Measurements from ENCODE around the gene HTD2.

HTD2 gene

DNA sequence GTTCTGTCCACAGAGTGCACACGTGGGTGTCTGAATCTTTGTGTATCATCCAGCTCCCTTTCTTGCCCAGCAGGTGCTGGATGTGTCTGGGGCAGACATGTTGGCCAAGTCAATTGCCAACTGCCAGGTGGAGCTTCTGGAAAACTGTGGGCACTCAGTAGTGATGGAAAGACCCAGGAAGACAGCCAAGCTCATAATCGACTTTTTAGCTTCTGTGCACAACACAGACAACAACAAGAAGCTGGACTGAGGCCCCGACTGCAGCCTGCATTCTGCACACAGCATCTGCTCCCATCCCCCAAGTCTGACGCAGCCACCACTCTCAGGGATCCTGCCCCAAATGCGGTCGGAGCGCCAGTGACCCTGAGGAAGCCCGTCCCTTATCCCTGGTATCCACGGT, 12.8 kb upstream of the HTD2 start:
- DNase-seq: no peak

DNA sequence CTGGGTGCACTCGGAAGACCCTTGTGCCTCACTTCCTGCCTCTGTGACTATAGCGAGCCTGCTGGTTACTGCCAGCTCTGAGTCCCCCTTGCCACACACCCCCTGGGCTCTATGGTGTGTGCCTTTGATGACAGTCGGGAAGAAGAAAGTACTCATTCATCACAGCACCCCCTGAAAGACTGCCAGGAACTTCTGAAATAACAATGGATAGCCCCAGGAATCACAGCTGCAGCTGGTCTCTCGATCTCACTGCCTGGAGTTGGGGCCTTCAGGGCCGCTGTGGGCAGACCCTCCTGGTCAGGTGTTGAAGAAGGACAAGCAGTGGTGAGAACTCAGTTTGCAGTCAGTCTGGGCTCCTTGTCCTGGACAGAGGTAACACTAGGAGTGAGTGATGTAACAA, 10.1 kb upstream of the HTD2 start:
- no peak for DNase-seq

DNA sequence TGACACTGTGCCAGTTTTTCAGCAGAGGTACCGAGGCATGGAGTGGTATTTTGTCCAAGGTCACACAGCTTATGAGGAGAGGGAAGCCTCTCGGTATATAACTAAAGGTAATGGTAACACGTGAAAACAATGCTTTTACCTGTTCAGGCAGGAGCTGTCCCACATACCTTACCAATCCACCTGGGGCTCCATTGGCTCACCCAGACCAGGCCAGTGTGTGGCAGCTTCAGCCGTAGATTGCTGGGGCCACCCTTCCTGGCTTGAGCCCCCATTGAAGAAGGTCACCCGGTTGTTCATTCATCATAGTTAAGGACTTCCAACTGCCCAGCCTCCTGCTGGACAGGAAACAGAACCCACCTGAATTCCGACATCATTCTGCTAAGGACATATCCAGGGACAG, 9.5 kb upstream of the HTD2 start:
- DNase-seq: no peak

DNA sequence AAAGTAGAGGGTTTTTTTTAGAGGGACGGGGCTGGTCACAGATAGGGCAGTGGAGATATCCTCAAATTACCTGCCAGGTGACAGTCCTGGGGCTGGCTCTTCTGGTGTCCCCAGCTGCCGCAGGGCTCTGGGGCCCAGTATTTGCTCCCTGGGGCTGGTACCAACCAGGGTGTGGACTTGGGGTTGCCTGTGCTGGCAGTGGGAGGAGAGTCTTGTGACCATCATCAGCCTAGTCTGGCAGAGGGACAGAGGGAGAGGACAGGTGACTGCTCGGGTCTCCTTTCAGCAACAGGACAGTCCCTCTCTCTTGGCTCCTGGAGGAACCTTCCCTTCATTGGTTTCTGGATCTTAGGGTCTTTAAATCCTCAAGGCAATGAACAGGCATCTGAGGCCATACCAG, 8.1 kb upstream of the HTD2 start:
- DNase-seq: no peak

DNA sequence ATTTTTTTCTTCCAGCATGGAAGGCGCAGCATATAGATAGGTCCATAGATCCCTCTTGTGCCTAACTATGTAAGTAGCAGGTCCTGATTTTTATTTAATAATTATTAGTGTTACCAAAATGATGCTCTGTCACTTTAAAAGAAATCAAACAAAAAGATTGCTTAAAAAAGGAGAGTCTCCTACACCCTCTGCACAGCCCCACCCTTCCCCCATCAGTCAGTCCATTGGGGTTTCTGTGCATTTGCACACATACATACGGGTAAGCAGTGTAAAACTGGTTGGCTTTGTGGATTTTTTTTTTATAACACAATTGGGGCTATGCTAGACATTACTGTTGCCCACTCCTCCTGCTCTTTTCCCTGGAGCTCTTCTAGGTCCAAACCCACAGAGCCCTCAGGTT, 7.2 kb upstream of the HTD2 start:
- DNase-seq: no peak

DNA sequence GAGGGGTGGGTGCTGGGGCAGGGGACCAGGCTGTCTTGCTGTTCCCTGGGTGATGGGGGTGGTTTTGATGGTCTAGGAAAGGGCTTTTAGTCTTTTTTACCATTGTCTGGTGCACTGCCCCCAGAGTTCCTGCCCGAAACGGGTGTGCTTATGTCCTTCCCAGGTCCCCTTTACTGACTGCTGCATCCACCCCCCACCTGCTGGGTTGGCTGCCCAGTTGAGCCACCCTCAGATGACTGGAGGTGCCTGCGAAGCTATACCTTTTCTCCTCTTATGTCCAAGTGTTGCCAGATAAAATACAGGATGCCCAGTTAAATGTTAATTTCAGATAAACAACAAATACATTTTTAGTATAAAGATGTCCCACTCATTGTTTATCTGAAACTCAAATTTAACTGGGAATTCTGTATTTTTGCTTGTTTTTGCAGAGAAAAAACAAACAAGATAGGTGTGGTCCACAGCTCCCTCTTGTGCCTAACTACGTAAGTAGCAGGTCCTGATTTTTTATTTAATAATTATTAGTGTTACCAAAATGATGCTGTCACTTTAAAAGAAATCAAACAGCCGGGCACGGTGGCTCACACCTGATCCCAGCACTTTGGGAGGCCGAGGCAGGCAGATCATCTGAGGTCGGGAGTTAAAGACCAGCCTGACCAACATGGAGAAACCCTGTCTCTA, 6.3 kb upstream of the HTD2 start:
- no peak for DNase-seq

DNA sequence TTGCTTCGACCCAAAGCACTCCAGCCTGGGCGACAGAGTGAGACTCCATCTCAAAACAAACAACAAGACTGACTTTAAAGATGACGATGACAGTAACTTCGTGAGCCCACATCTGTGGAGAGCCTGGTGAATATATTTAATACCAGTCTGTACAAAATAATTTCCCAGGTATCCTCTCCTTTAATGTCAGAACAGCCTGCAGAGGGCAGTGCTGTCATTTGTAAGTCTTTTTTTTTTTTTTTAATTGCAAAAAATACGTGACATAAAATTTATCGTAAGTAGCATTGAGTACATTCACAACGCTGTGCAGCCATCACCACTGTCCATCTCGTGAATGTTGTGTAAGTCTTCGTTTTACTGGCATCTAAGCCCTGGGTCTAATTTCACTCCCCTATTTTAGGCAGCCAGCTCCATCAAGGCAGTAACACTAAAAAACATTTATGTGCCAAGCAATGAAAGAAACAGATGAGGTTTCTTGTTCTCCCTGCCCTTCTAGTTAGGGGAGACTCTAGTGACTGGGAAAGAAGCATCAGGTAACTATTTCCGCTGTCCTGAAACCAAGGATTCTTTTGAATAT, 1.4 kb downstream of the HTD2 start:
- DNase-seq: peak; percentile 37

DNA sequence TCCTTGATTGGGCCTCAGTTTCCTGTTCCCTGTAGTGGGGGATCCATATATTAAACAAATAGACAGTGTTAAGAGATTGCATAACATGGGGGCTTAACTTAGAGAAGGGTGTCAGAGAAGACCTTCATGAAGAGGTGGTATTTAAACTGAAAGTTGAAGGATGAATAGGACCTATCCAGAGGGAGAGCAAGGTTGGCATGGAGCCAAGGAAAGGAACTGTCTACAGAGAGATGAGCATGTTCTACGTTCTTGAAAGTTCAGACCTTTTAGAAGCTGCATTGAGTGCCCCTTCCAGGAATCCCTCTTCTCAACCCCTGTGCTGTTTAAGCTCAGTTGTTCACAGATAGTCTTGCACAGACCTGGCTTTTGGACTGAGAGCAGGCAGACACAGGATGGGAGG, 2.4 kb downstream of the HTD2 start:
- DNase-seq: no peak

DNA sequence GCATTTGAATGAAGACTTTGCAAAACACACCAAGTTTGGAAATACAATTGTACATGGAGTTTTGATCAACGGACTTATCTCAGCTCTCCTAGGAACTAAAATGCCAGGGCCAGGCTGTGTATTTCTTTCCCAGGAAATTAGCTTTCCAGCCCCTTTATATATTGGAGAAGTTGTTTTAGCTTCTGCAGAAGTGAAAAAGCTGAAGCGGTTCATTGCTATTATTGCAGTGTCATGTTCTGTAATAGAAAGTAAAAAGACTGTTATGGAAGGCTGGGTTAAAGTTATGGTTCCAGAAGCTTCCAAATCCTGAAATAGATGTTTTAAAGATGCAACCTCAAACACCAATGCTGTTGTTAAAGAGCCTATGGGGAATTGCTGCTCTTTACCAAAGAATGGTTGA, 11.5 kb downstream of the HTD2 start:
- no peak for DNase-seq

DNA sequence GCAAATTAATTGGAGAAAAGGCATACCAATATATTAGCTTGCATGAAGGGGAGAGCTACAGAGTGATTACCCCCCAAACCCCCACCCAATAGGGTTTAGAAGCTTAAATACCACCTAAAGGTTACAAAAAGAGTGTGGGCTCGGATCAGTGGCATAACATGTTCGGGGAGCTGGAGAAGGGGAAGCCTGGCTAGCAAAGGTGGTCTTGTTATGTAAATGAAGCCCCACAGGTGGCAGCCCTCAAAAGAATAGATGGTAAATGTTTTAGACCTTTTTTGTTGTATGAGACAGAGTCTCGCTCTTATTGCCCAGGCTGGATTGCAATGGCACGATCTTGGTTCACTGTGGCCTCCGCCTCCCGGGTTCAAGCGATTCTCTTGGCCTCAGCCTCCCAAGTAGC, 15.5 kb downstream of the HTD2 start:
- no peak for DNase-seq

DNA sequence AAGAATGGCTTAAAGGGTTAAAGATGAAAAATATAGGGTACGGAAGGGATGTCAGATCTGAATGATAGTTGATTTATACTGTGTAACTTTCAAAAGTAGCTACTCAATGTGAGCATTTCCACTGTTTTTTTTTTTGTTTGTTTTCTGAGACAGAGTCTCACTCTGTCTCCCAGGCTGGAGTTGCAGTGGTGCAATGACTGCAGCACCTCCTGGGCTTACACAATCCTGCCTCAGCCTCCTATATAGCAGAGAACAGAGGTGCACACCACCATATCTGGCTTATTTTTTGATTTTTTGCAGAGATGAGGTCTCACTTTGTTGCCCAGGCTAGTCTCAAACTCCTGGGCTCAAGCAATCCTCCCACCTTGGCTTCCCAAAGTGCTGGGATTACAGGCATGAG, 16.5 kb downstream of the HTD2 start:
- no peak for DNase-seq

DNA sequence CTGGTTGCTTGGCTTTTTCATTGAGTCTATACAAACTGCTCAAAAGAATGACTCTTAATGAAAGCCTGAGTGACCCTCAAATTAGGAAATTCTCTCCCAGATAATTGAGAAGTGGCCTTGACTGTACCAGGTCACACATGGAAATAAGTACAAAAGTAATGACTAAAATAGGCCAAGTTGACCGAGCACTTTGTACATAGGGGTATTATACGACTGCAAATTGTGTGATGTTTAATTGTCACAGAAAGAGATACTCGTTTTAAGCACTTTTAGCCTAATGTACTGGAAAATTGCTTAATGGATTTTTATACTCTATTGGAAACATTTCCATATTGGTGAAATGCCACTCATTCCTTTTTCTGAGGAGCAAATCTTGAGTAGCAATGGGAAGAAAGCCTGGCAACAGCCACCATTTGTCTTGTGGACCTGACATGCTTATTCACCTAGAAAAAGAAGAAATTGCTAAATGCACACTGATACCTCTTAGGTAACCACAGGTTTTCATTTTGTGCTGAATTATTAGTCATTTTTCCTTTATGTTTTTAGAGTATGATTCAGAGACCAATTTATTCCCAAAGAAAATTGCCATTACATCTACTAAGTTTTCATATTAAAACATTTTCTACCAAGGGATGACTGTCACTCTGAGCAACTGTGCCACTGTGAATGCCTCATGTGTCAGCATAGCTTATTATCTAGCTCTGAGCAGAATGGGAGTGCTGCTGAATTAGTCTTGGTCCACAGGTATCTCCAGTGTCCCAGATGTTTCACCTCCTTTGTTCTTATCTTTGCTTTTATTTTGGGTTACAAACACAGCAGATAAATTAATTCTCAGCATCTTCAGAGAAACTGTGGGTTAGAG, 17.4 kb downstream of the HTD2 start:
- DNase-seq: no peak

DNA sequence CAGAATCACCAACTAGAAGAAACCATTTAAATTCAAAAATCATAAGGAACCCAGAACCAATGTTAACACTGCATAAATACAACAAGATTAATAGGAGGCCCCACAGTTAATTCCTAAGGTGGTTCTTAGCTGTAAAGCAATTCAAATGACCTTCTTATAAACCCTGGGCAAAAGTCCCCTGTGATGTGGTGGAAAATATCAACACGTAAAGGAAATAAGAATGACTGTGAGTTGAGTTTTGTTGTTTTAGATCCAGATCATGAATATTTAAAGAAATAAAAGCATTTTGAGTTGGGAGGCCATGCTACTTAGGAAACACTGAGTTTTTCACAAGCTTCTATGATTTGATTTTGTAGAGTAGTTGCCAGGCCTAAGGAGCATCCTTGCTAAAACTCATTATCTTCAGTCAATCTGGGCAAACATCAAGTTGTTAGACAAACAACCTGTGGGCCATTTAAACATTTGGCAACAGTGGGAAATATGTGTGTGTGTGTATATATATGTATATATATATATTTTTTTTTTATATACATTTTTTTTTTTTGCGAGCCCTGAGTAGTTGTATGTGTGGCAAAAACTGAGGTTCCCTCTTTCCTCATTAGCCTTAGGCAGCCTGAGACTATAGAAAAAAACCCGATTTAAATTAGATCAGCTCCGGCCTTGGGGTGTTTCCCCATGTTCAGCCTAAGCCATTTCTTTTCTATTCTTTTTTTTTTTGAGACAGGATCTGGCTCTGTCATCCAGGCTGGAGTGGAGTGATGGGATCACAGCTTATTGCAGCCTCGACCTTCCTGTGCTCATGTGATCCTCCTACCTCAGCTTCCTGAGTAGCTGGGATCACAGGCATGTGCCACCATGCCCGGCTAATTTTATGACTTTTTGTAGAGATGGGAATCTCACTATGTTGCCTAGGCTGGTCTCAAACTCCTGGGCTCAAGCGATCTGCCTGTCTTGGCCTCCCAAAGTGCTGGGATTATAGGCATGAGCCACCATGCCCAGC, 18.4 kb downstream of the HTD2 start:
- DNase-seq: no peak

DNA sequence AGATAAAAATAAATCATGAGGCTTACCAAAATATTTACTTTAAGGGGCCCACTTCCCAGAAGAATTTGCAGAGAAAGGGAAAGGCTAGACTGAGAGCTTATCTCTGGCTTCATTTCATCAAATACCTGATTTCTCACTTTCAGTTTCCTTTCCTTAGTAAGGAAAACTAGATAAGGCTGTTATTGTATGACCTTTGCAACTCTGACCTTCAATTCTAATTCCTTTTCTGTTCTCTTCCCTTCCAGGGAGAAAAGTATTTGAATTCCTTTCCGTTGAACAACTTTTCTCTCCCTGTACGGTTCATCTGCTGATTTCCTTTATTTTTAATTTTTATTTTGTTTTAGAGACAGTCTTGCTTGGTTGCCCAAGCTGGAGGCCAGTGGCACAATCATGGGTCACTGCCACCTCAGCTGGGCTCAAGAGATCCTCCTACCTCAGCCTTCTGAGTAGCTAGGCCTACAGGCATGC, 19.2 kb downstream of the HTD2 start:
- no peak for DNase-seq

DNA sequence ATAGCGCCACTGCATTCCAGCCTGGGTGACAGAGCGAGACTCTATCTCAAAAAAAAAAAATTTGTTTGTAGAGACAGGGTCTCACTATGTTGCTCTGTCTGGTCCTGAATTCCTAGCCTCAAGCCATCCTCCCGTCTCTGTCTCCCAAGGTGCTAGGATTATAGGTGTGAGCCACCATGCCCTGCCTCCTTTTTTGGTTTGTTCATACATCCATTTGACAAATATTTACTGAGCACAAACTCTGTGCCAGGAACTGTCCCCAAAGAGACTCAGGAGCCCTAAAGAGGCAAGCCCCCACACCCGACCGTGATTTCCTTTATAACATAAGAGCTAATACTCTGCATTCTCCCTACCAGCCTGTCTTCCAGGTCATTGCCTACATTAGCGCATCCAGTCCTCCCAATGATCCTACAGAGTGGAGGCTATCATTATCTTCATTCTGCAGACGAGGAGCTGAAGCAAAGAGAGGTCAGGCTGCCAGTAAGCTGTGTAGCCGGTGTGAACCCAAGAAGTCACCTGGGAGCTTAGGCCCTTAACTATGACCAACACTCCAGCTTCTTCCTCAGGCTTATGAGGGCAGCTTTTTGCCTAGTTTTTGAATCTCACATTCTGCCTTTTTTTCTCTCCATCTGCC, 20.1 kb downstream of the HTD2 start:
- no peak for DNase-seq

DNA sequence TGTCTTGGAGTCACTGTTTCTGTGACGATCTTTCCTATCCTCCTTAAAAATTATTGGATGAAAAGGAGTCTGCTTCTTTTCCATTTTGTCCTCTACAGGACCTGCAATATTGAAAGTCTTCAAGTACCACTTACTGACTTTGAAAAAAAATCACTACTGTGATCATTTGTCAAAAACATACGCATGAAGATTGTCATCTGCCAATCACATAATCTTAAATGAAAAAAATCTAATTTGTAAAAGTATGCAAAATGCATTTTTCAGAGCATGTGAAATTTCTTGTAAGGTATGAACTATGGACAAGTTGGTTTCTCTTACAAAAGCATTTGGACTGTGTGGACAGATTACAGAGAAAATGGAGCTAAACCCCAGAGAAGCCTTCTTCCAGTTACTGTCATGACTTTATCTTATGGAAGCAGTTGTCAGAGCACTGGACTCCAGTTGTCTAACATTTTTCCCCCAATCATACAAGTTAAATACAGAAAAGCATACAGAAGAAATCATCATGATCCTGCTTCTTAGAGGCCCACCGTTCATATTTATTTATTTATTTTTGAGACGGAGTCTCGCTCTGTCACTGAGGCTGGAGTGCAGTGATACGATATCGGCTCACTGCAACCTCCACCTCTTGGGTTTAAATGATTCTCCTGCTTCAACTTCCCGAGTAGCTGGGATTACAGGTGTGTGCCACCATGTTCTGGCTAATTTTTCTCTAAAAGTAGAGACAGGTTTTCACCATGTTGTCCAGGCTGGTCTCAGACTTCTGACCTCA, 23.0 kb downstream of the HTD2 start:
- no peak for DNase-seq

DNA sequence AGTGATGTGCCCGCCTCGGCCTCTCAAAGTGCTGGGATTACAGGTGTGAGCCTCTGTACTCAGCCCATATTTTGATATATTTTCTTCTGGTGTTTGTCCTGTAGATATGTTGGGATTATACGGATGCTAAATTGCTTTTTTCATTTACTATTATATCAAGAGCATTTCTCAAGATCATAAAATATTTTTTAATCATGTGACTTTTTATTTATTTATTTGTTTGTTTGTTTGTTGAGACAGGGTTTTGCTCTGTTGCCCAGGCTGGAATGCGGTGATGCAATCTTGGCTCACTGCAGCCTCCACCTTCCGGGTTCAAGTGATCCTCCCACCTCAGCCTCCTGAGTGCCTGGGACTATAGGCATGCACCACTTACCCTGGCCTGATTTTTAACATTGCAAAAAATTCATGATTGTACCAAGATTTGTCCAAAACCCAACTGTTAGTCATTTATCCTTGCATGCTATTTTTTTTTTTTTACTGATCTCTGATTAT, 23.6 kb downstream of the HTD2 start:
- DNase-seq: no peak

DNA sequence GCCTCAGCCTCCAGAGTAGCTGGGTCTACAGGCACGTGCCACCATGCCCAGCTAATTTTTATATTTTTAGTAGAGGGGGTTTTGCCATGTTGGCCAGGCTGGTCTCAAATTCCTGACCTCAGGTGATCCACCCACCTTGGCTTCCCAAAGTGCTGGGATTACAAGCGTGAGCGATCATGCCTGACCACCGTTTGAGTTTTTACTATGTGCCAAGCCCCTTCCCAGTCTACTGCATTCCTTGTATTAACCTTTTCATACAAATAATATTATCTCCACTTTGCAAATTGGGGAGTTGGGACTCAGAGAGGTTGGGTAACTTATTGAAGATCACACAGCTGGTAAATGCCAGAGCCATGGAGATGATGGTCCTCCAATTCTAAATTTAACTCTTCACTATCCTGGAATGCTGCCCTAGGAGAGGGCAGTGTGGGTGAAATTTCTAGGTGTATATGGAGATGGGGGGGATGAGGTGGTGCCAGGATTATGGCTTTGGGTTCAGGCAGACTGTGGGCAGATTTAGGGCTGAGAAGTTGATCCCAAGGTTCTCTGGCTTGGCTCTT, 25.4 kb downstream of the HTD2 start:
- DNase-seq: no peak

DNA sequence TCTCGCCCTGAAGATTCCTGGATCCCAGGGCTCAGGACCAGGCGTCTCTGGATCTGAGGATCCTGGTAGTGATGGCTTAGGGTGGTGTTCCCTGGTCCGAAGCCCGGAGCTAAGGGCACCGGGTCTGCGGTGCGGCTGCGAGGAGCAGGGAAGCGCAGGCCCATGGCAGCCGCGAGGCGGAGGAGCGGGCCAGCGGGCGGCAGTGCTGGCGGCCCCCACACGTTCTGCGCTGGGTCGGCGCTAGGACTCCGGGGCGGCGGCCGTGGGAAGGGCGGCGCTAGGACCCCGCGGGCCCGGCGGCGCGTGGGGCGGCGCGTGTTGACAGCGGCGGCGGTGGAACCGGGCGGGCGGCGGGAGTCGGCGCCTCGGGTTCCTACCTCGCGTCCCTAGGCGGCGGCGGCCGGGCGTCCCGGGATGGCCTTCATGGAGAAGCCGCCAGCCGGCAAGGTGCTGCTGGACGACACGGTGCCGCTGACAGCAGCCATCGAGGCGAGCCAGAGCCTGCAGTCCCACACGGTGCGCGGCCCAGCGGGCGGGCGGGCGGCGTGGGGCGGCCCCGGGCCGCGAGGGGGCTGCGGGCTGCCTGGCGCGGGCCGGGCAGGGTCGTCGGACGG, 26.4 kb downstream of the HTD2 start, which contains the start of gene PXK:
TSS of gene PXK (plus strand) at position 318 of the 614 bp plus-strand sequence. CDS start at position 415, 97 bp downstream.
- DNase-seq: peak; percentile 83
